ENCODE results near the gene LCP2. TPM values are rescaled to one million over a fixed set of nuclear protein-coding genes. Genes with fewer than 3 reads are reported as not detected.

LCP2 gene
- total RNA-seq, 1 experiment from 2014 or later: not detected

- H3F3A ChIP-seq (ENCODE audit: insufficient read depth, low read depth): no peaks in the 10 kb centered on the region
- no peaks in the 10 kb centered on the region for H3K4me1 ChIP-seq (replicated peaks; ENCODE audit: insufficient read depth)
- no peaks in the 10 kb centered on the region for H3K9me2 ChIP-seq (ENCODE audit: insufficient read depth)
- H3K4me3 ChIP-seq: no peak overlapping the region
- TF ChIP-seq CTCF (conservative IDR thresholded peaks at IDR 0.05): no peak
- no peak for TF ChIP-seq EZH2 (IDR thresholded peaks at IDR 0.05; ENCODE audit: low read depth)
- DNase-seq: no peak
- no peak overlapping the region for H3K27ac ChIP-seq
- H2AFZ ChIP-seq: no peak overlapping the region
- BruUV-seq (replicated peaks): no TSS peak
- H3K4me2 ChIP-seq: no peak overlapping the region
- peaks cover 10% of the 10 kb centered on the region; the same call in 1 of the 2 replicates for H3K27me3 ChIP-seq (ENCODE audit: insufficient read depth, low read depth)
- H3K9me3 ChIP-seq (ENCODE audit: insufficient read depth, low read depth): no peaks in the 10 kb centered on the region
- H3K79me2 ChIP-seq (ENCODE audit: low read depth): no peaks in the 10 kb centered on the region
- intact Hi-C loops (cut with micrococcal nuclease; ENCODE audit: unreplicated experiment): no loop called here
- ChIA-PET POLR2A (ENCODE audit: unreplicated experiment) (interaction anchor here (0.6 kb wide), 1 partner anchor 572 kb away, joined by 5 read pairs; no protein-coding TSS in a partner anchor), CTCF (no interaction called here)
- H4K20me1 ChIP-seq (ENCODE audit: insufficient read depth): no peaks in the 10 kb centered on the region
- no peaks in the 10 kb centered on the region for H3K36me3 ChIP-seq (ENCODE audit: low read depth)
Measured at GRCh38 chr5:170315154-170315553, 17.6 kb upstream of the LCP2 start.

- no peak for TF ChIP-seq EZH2 (IDR thresholded peaks at IDR 0.05; ENCODE audit: low read depth)
- no peak for TF ChIP-seq CTCF (conservative IDR thresholded peaks at IDR 0.05)
- H3K9me3 ChIP-seq (ENCODE audit: insufficient read depth, low read depth): no peaks in the 10 kb centered on the region
- H3K4me2 ChIP-seq: no peak overlapping the region
Measured at GRCh38 chr5:170314541-170315095, 17.0 kb upstream of the LCP2 start.

GRCh38 chr5:170313816-170314215 is 16.2 kb upstream of the LCP2 start:
- Histone ChIP-seq H3K9me3 (ENCODE audit: insufficient read depth, low read depth) (no peaks in the 10 kb centered on the region), H4K20me1 (ENCODE audit: insufficient read depth) (no peaks in the 10 kb centered on the region), H3K4me3 (no peak overlapping the region), H3K27me3 (ENCODE audit: insufficient read depth, low read depth) (peaks cover 10% of the 10 kb centered on the region; the same call in 1 of the 2 replicates), H3F3A (ENCODE audit: insufficient read depth, low read depth) (no peaks in the 10 kb centered on the region), H3K9me2 (ENCODE audit: insufficient read depth) (no peaks in the 10 kb centered on the region), H3K4me1 (replicated peaks; ENCODE audit: insufficient read depth) (no peaks in the 10 kb centered on the region), H3K79me2 (ENCODE audit: low read depth) (no peaks in the 10 kb centered on the region), H3K4me2 (no peak overlapping the region), H3K36me3 (ENCODE audit: low read depth) (no peaks in the 10 kb centered on the region), H2AFZ (no peak overlapping the region), H3K27ac (no peak overlapping the region)
- DNase-seq: no peak
- no TSS peak for BruUV-seq (replicated peaks)
- ChIA-PET CTCF (no interaction called here), POLR2A (ENCODE audit: unreplicated experiment) (no interaction called here)
- no peak for TF ChIP-seq EZH2 (IDR thresholded peaks at IDR 0.05; ENCODE audit: low read depth)
- TF ChIP-seq CTCF (conservative IDR thresholded peaks at IDR 0.05): no peak
- intact Hi-C loops (cut with micrococcal nuclease; ENCODE audit: unreplicated experiment): no loop called here

More at GRCh38 chr5:170314541-170315095, 17.0 kb upstream of the LCP2 start:
- CTCF ChIA-PET: no interaction called here
- Histone ChIP-seq H3K4me3 (no peak overlapping the region), H3K36me3 (ENCODE audit: low read depth) (no peaks in the 10 kb centered on the region), H3F3A (ENCODE audit: insufficient read depth, low read depth) (no peaks in the 10 kb centered on the region), H3K9me2 (ENCODE audit: insufficient read depth) (no peaks in the 10 kb centered on the region), H3K27ac (no peak overlapping the region), H3K4me1 (replicated peaks; ENCODE audit: insufficient read depth) (no peaks in the 10 kb centered on the region), H2AFZ (no peak overlapping the region), H4K20me1 (ENCODE audit: insufficient read depth) (no peaks in the 10 kb centered on the region), H3K27me3 (ENCODE audit: insufficient read depth, low read depth) (peaks cover 10% of the 10 kb centered on the region; the same call in 1 of the 2 replicates), H3K79me2 (ENCODE audit: low read depth) (no peaks in the 10 kb centered on the region)
- POLR2A ChIA-PET (ENCODE audit: unreplicated experiment): no interaction called here
- intact Hi-C loops (cut with micrococcal nuclease; ENCODE audit: unreplicated experiment): no loop called here
- DNase-seq: no peak
- BruUV-seq (replicated peaks): no TSS peak
